ENCODE measurements around the gene MAL. TPM values are rescaled to one million over a fixed set of nuclear protein-coding genes. Genes with fewer than 3 reads are reported as not detected.

Gene MAL
- total RNA-seq, 1 donor from 2014 or later, result 0.41 TPM

- no peak overlapping the region for H3K4me2 ChIP-seq (ENCODE audit: low read length)
- Mint-ChIP-seq H3K9me3 (ENCODE audit: unreplicated experiment) (peaks cover 5% of the 10 kb centered on the region), H3K4me1 (ENCODE audit: low read depth, unreplicated experiment) (peaks cover 23% of the 10 kb centered on the region), H3K27me3 (ENCODE audit: low read depth, unreplicated experiment) (peaks cover 14% of the 10 kb centered on the region), H3K4me3 (ENCODE audit: unreplicated experiment) (no peak overlapping the region), H3K27ac (ENCODE audit: unreplicated experiment) (no peak overlapping the region), H3K36me3 (ENCODE audit: low read depth, unreplicated experiment) (peaks cover 2% of the 10 kb centered on the region)
- TF ChIP-seq, protein P1, sequence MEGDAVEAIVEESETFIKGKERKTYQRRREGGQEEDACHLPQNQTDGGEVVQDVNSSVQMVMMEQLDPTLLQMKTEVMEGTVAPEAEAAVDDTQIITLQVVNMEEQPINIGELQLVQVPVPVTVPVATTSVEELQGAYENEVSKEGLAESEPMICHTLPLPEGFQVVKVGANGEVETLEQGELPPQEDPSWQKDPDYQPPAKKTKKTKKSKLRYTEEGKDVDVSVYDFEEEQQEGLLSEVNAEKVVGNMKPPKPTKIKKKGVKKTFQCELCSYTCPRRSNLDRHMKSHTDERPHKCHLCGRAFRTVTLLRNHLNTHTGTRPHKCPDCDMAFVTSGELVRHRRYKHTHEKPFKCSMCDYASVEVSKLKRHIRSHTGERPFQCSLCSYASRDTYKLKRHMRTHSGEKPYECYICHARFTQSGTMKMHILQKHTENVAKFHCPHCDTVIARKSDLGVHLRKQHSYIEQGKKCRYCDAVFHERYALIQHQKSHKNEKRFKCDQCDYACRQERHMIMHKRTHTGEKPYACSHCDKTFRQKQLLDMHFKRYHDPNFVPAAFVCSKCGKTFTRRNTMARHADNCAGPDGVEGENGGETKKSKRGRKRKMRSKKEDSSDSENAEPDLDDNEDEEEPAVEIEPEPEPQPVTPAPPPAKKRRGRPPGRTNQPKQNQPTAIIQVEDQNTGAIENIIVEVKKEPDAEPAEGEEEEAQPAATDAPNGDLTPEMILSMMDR (IDR thresholded peaks at IDR 0.05; ENCODE audit: insufficient read depth, low read depth, low read length), result no peak
- no peak for TF ChIP-seq EZH2 (IDR thresholded peaks at IDR 0.05; ENCODE audit: insufficient read depth, low read length)
- DNase-seq (ENCODE audit: low read depth) (no peak), FAIRE-seq (no peak)
- H3K36me3 ChIP-seq (ENCODE audit: insufficient read depth, low read length), result no peaks in the 10 kb centered on the region
- H3K9ac ChIP-seq (ENCODE audit: low read length), result no peak overlapping the region
- H3K79me2 ChIP-seq (ENCODE audit: insufficient read depth, low read length), result no peaks in the 10 kb centered on the region
- H2AFZ ChIP-seq (ENCODE audit: low read depth, low read length), result no peak overlapping the region
- H3K4me3 ChIP-seq (ENCODE audit: insufficient read depth, low read depth, low read length), result no peak overlapping the region
- no peaks in the 10 kb centered on the region for H3K9me3 ChIP-seq (ENCODE audit: insufficient read depth, low read depth, low read length)
- H4K20me1 ChIP-seq (ENCODE audit: insufficient read depth, low read length), result peaks cover 14% of the 10 kb centered on the region
- no peaks in the 10 kb centered on the region for H3K4me1 ChIP-seq (ENCODE audit: insufficient read depth, low read length)
- H3K27ac ChIP-seq (ENCODE audit: low read depth, low read length), result no peak overlapping the region
- peaks cover 3% of the 10 kb centered on the region for H3K27me3 ChIP-seq (ENCODE audit: insufficient read depth, low read length)
Observed at GRCh38 chr2:95038635-95039298, 13.3 kb downstream of the MAL start.

- Histone ChIP-seq H3K4me3 (ENCODE audit: insufficient read depth, low read depth, low read length) (no peak overlapping the region), H3K27me3 (ENCODE audit: insufficient read depth, low read length) (peaks cover 3% of the 10 kb centered on the region), H3K4me2 (ENCODE audit: low read length) (no peak overlapping the region), H3K4me1 (ENCODE audit: insufficient read depth, low read length) (no peaks in the 10 kb centered on the region), H3K79me2 (ENCODE audit: insufficient read depth, low read length) (no peaks in the 10 kb centered on the region), H3K27ac (ENCODE audit: low read depth, low read length) (no peak overlapping the region), H3K9ac (ENCODE audit: low read length) (no peak overlapping the region), H3K36me3 (ENCODE audit: insufficient read depth, low read length) (no peaks in the 10 kb centered on the region), H4K20me1 (ENCODE audit: insufficient read depth, low read length) (peaks cover 14% of the 10 kb centered on the region), H2AFZ (ENCODE audit: low read depth, low read length) (no peak overlapping the region), H3K9me3 (ENCODE audit: insufficient read depth, low read depth, low read length) (no peaks in the 10 kb centered on the region)
- H3K4me1 Mint-ChIP-seq (ENCODE audit: low read depth, unreplicated experiment), result peaks cover 28% of the 10 kb centered on the region
- peaks cover 5% of the 10 kb centered on the region for H3K9me3 Mint-ChIP-seq (ENCODE audit: unreplicated experiment)
- no peak overlapping the region for H3K27ac Mint-ChIP-seq (ENCODE audit: unreplicated experiment)
- H3K4me3 Mint-ChIP-seq (ENCODE audit: unreplicated experiment), result no peak overlapping the region
- DNase-seq (ENCODE audit: low read depth) (no peak), FAIRE-seq (no peak)
- H3K36me3 Mint-ChIP-seq (ENCODE audit: low read depth, unreplicated experiment), result peaks cover 2% of the 10 kb centered on the region
- peaks cover 8% of the 10 kb centered on the region for H3K27me3 Mint-ChIP-seq (ENCODE audit: low read depth, unreplicated experiment)
- TF ChIP-seq EZH2 (IDR thresholded peaks at IDR 0.05; ENCODE audit: insufficient read depth, low read length), result no peak
- TF ChIP-seq, protein P1 (IDR thresholded peaks at IDR 0.05; ENCODE audit: insufficient read depth, low read depth, low read length), result no peak
Observed at GRCh38 chr2:95039363-95039762, 13.9 kb downstream of the MAL start.

DNA sequence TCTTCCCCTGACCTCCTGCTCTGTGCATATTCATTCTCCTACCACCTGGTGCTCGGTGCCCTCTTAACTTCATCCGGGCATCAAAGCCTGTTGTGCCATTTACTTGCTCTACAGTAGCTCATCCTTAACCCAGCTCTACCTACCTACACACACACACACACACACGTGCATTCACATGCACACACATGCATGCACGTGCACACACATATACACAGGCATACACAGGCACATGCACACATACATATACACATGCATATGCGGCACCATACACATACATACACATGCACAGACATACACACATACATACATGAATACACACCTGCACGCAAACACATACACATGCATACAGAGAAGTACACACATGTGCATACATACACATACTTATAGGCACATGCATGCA, 14.5 kb downstream of the MAL start:
- peaks cover 2% of the 10 kb centered on the region for H3K36me3 Mint-ChIP-seq (ENCODE audit: low read depth, unreplicated experiment)
- peaks cover 28% of the 10 kb centered on the region for H3K4me1 Mint-ChIP-seq (ENCODE audit: low read depth, unreplicated experiment)
- Histone ChIP-seq H2AFZ (ENCODE audit: low read depth, low read length) (no peak overlapping the region), H3K36me3 (ENCODE audit: insufficient read depth, low read length) (no peaks in the 10 kb centered on the region), H4K20me1 (ENCODE audit: insufficient read depth, low read length) (peaks cover 14% of the 10 kb centered on the region), H3K27me3 (ENCODE audit: insufficient read depth, low read length) (peaks cover 3% of the 10 kb centered on the region), H3K4me1 (ENCODE audit: insufficient read depth, low read length) (no peaks in the 10 kb centered on the region), H3K79me2 (ENCODE audit: insufficient read depth, low read length) (no peaks in the 10 kb centered on the region), H3K4me3 (ENCODE audit: insufficient read depth, low read depth, low read length) (no peak overlapping the region), H3K9me3 (ENCODE audit: insufficient read depth, low read depth, low read length) (no peaks in the 10 kb centered on the region), H3K27ac (ENCODE audit: low read depth, low read length) (no peak overlapping the region), H3K9ac (ENCODE audit: low read length) (no peak overlapping the region), H3K4me2 (ENCODE audit: low read length) (no peak overlapping the region)
- no peak for TF ChIP-seq EZH2 (IDR thresholded peaks at IDR 0.05; ENCODE audit: insufficient read depth, low read length)
- TF ChIP-seq, protein P1 (IDR thresholded peaks at IDR 0.05; ENCODE audit: insufficient read depth, low read depth, low read length), result no peak
- H3K27ac Mint-ChIP-seq (ENCODE audit: unreplicated experiment), result no peak overlapping the region
- no peak overlapping the region for H3K4me3 Mint-ChIP-seq (ENCODE audit: unreplicated experiment)
- H3K27me3 Mint-ChIP-seq (ENCODE audit: low read depth, unreplicated experiment), result peaks cover 4% of the 10 kb centered on the region
- peaks cover 5% of the 10 kb centered on the region for H3K9me3 Mint-ChIP-seq (ENCODE audit: unreplicated experiment)
- DNase-seq (ENCODE audit: low read depth), result no peak
- FAIRE-seq, result no peak
